Type B pancreatic cell (in vitro differentiated cells): ENCODE results near the gene CDK2AP2. TPM values are rescaled to one million over a fixed set of nuclear protein-coding genes. Genes with fewer than 3 reads are reported as not detected.

Source experiments
- DNase-seq: peaks from one replicate; pipeline ENCODE4 v3.0.0; 2021; ENCODE audit warnings: mixed read lengths; ENCODE audit not compliant: unreplicated experiment; ENCODE audit errors: extremely low spot score
- H3K27ac Mint-ChIP-seq: 2 replicates; pipeline ENCODE4 v1.8.0; 2021; ENCODE audit warnings: mild to moderate bottlenecking, mixed read lengths
- H3K27me3 Mint-ChIP-seq: 2 replicates; pipeline ENCODE4 v1.8.0; 2021; ENCODE audit warnings: mixed read lengths
- H3K36me3 Mint-ChIP-seq: 2 replicates; pipeline ENCODE4 v1.8.0; 2021; ENCODE audit warnings: mixed read lengths
- H3K4me1 Mint-ChIP-seq: one replicate; pipeline ENCODE4 v1.8.0; 2021; ENCODE audit warnings: mixed read lengths; ENCODE audit not compliant: unreplicated experiment
- H3K4me3 Mint-ChIP-seq: 2 replicates; pipeline ENCODE4 v1.8.0; 2021; ENCODE audit warnings: mild to moderate bottlenecking, mixed read lengths
- H3K9me3 Mint-ChIP-seq: 2 replicates; pipeline ENCODE4 v1.8.0; 2021; ENCODE audit warnings: mixed read lengths
- microRNA-seq: library from miRNA; unstranded; fragments of <30 nt; microRNA quantifications from one replicate; pipeline ENCODE4, GENCODE V29; 2020
- total RNA-seq: library from RNA; stranded (reverse); gene quantifications from 2 replicates; pipeline ENCODE4 v1.2.1, GENCODE V29; 2021; ENCODE audit warnings: low replicate concordance
- TF ChIP-seq, protein P1 (sequence below): fragments of 200-600 bp; sonication (generic); conservative IDR thresholded peaks from 2 replicates; pipeline ENCODE4 v1.5.0; 2021; ENCODE audit warnings: antibody characterized with exemption, mild to moderate bottlenecking

The CDK2AP2 gene
- total RNA-seq, 1 donor from 2014 or later, result 34.9 TPM

DNA sequence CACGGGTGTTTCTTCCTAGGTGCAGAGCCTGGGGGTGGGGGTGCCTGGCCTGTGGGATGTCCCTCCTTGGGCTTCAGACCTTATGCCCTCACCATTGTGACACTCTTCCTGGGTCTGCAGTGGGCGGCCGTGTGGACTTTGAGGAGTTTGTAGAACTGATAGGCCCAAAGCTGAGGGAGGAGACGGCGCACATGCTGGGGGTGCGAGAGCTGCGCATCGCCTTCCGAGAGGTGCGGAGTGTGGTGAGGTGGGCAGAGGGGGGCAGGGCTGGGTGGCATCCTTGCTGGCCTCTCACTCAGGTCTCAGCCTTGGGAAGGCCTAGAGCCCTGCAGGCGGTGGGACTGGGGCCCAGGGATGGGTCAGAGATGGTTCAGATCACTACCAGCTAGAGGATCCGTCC is 50.5 kb downstream of the CDK2AP2 start:
- Mint-ChIP-seq H3K27me3 (no peaks in the 10 kb centered on the region), H3K36me3 (no peaks in the 10 kb centered on the region), H3K4me1 (no peaks in the 10 kb centered on the region), H3K27ac (no peak overlapping the region), H3K4me3 (no peak overlapping the region), H3K9me3 (no peaks in the 10 kb centered on the region)
- TF ChIP-seq, protein P1, sequence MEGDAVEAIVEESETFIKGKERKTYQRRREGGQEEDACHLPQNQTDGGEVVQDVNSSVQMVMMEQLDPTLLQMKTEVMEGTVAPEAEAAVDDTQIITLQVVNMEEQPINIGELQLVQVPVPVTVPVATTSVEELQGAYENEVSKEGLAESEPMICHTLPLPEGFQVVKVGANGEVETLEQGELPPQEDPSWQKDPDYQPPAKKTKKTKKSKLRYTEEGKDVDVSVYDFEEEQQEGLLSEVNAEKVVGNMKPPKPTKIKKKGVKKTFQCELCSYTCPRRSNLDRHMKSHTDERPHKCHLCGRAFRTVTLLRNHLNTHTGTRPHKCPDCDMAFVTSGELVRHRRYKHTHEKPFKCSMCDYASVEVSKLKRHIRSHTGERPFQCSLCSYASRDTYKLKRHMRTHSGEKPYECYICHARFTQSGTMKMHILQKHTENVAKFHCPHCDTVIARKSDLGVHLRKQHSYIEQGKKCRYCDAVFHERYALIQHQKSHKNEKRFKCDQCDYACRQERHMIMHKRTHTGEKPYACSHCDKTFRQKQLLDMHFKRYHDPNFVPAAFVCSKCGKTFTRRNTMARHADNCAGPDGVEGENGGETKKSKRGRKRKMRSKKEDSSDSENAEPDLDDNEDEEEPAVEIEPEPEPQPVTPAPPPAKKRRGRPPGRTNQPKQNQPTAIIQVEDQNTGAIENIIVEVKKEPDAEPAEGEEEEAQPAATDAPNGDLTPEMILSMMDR, result no peak
- no peak for DNase-seq

Small RNA genes lying within 50 kb of the gene (microRNA-seq; reads per million reads assigned to microRNA genes)
- not detected for gene MIR6752

Other genes starting within 250 kb of the CDK2AP2 start
- gene GRK2, start 241.7 kb downstream of the CDK2AP2 start, total RNA-seq, result 53.1 and 62.2 TPM in 2 replicates
- gene ANKRD13D, start 218.9 kb downstream of the CDK2AP2 start, total RNA-seq, result 70.5 and 80.9 TPM in 2 replicates
- gene SSH3, start 204.6 kb downstream of the CDK2AP2 start, total RNA-seq, result 32.0 and 40.9 TPM in 2 replicates
- 15.0 and 29.4 TPM in 2 replicates for gene POLD4, start 154.6 kb downstream of the CDK2AP2 start, total RNA-seq
- gene CLCF1, start 134.6 kb downstream of the CDK2AP2 start, total RNA-seq, result 3.2 and 6.7 TPM in 2 replicates
- gene RAD9A, start 116.2 kb downstream of the CDK2AP2 start, total RNA-seq, result 29.5 and 41.2 TPM in 2 replicates
- gene PPP1CA, start 106.3 kb downstream of the CDK2AP2 start, total RNA-seq, result 137 TPM in 2 replicates
- 0.87 TPM in 1 of 2 replicates, not detected in the other for gene TBC1D10C, start 104.1 kb downstream of the CDK2AP2 start, total RNA-seq
- 0.31 and 1.5 TPM in 2 replicates for gene CARNS1, start 92.5 kb downstream of the CDK2AP2 start, total RNA-seq
- gene RPS6KB2, start 79.7 kb downstream of the CDK2AP2 start, total RNA-seq, result 55.5 and 57.0 TPM in 2 replicates
- gene PTPRCAP, start 70.5 kb downstream of the CDK2AP2 start, total RNA-seq, result 1.1 and 2.0 TPM in 2 replicates
- 77.4 and 90.2 TPM in 2 replicates for gene CORO1B, start 64.7 kb downstream of the CDK2AP2 start, total RNA-seq
- not detected in 2 replicates for gene GPR152, start 55.4 kb downstream of the CDK2AP2 start, total RNA-seq
- gene CABP4, start 52.8 kb downstream of the CDK2AP2 start, total RNA-seq, result not detected in 2 replicates
- 41.7 and 46.6 TPM in 2 replicates for gene TMEM134, start 38.9 kb downstream of the CDK2AP2 start, total RNA-seq
- gene AIP, start 25.1 kb downstream of the CDK2AP2 start, total RNA-seq, result 32.4 and 47.6 TPM in 2 replicates
- gene PITPNM1, start 2.8 kb downstream of the CDK2AP2 start, total RNA-seq, result 50.4 and 51.7 TPM in 2 replicates
- not detected in 2 replicates for gene CABP2, start 15.3 kb upstream of the CDK2AP2 start, total RNA-seq
- 1,009 and 1,011 TPM in 2 replicates for gene GSTP1, start 75.7 kb upstream of the CDK2AP2 start, total RNA-seq
- gene NDUFV1, start 98.8 kb upstream of the CDK2AP2 start, total RNA-seq, result 220 and 226 TPM in 2 replicates
- 10.3 and 16.0 TPM in 2 replicates for gene NUDT8, start 121.8 kb upstream of the CDK2AP2 start, total RNA-seq
- gene TBX10, start 131.6 kb upstream of the CDK2AP2 start, total RNA-seq, result not detected in 2 replicates
- 2.2 and 5.8 TPM in 2 replicates for gene ACY3, start 142.6 kb upstream of the CDK2AP2 start, total RNA-seq
- 4.8 and 9.4 TPM in 2 replicates for gene ALDH3B2, start 166.5 kb upstream of the CDK2AP2 start, total RNA-seq